ENCODE measurements around the gene TBX15.

TBX15 gene

GRCh38 chr1:118933051-118933781, 54.9 kb downstream of the TBX15 start:
- no peak for TF ChIP-seq POLR2AphosphoS5 (IDR thresholded peaks at IDR 0.05; ENCODE audit: low read depth, low read length)
- no peak for TF ChIP-seq TAF1 (IDR thresholded peaks at IDR 0.05; ENCODE audit: borderline replicate concordance, insufficient read depth, low read length)
- no peak for TF ChIP-seq SIN3A (IDR thresholded peaks at IDR 0.05; ENCODE audit: borderline replicate concordance, insufficient read depth, low read length)
- TF ChIP-seq REST (IDR thresholded peaks at IDR 0.05; ENCODE audit: insufficient read depth in 1 of 2, low read depth in 2 of 2, low read length in 2 of 2) = no peak
- no peak for TF ChIP-seq FOXP2 (optimal IDR thresholded peaks at IDR 0.05; ENCODE audit: borderline replicate concordance, extremely low read depth, extremely low read length, insufficient read depth)

GRCh38 chr1:118931876-118932275, 56.3 kb downstream of the TBX15 start:
- TF ChIP-seq TAF1 (IDR thresholded peaks at IDR 0.05; ENCODE audit: borderline replicate concordance, insufficient read depth, low read length) = no peak
- no peak for TF ChIP-seq SIN3A (IDR thresholded peaks at IDR 0.05; ENCODE audit: borderline replicate concordance, insufficient read depth, low read length)
- TF ChIP-seq REST (IDR thresholded peaks at IDR 0.05; ENCODE audit: insufficient read depth in 1 of 2, low read depth in 2 of 2, low read length in 2 of 2) = no peak
- no peak for TF ChIP-seq POLR2AphosphoS5 (IDR thresholded peaks at IDR 0.05; ENCODE audit: low read depth, low read length)
- TF ChIP-seq FOXP2 (optimal IDR thresholded peaks at IDR 0.05; ENCODE audit: borderline replicate concordance, extremely low read depth, extremely low read length, insufficient read depth) = no peak

GRCh38 chr1:118928739-118929554, 59.2 kb downstream of the TBX15 start:
- TF ChIP-seq REST (IDR thresholded peaks at IDR 0.05; ENCODE audit: insufficient read depth in 1 of 2, low read depth in 2 of 2, low read length in 2 of 2) (peak; percentile 87 to 99), FOXP2 (optimal IDR thresholded peaks at IDR 0.05; ENCODE audit: borderline replicate concordance, extremely low read depth, extremely low read length, insufficient read depth) (no peak), TAF1 (IDR thresholded peaks at IDR 0.05; ENCODE audit: borderline replicate concordance, insufficient read depth, low read length) (no peak), POLR2AphosphoS5 (IDR thresholded peaks at IDR 0.05; ENCODE audit: low read depth, low read length) (no peak)

DNA sequence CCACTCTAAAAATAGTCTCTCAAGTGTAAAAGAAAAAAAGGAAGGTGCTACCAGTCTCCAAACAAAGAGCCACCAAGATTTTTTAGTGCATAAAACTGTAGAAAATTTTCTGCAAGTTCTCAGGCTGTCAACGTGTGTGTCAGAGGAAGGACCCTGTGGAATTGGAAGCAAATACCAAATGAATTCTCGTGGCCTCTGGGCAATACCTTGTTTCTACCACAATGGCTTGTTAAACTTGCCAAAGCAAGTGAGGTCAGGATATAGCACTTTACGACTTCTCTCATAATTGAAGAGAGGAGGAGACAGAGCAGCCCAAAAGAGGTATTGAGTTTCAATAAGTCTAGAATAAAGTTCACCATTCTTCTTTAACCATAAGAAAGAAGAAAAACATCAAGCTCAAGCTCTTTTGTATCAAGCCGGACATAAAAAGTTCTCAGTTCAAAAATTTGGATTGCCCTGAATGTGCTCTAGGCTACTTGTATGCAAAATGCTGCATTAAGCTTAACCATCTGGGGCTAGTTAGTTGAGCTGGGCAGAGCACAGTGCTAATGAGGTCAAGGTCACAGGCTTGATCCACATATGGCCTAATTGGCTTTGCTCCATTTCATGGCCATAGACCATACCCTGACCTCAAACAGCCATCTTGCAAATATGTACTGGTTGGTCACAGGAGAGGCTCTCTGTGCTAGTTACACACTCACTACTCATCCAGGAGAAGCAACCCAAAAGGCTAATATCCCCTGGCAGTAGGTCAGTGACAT, 60.5 kb downstream of the TBX15 start:
- TF ChIP-seq TAF1 (IDR thresholded peaks at IDR 0.05; ENCODE audit: borderline replicate concordance, insufficient read depth, low read length) = no peak
- no peak for TF ChIP-seq POLR2AphosphoS5 (IDR thresholded peaks at IDR 0.05; ENCODE audit: low read depth, low read length)
- peak in 1 of 2 experiments; percentile 13; a peak in 1 of 4 replicates for TF ChIP-seq REST (IDR thresholded peaks at IDR 0.05; ENCODE audit: insufficient read depth in 1 of 2, low read depth in 2 of 2, low read length in 2 of 2)
- TF ChIP-seq FOXP2 (optimal IDR thresholded peaks at IDR 0.05; ENCODE audit: borderline replicate concordance, extremely low read depth, extremely low read length, insufficient read depth) = no peak
- no peak for TF ChIP-seq SIN3A (IDR thresholded peaks at IDR 0.05; ENCODE audit: borderline replicate concordance, insufficient read depth, low read length)

Measured in PFSK-1 (cell line).